HG02970 (cell line): ENCODE data around the gene FRAS1.
"Not testable (repeated sequence)": the region's sequence is repeated elsewhere in the genome, so short reads cannot be mapped to it uniquely, and the experiment has no call there.

Experiments
- ATAC-seq: cut with Tn5 transposase; IDR thresholded peaks from one replicate; pipeline ENCODE4 v1.9.1; 2021; ENCODE audit warnings: mild to moderate bottlenecking, moderate library complexity, moderate number of reproducible peaks; ENCODE audit not compliant: unreplicated experiment, low FRiP score

FRAS1 gene, protein sequence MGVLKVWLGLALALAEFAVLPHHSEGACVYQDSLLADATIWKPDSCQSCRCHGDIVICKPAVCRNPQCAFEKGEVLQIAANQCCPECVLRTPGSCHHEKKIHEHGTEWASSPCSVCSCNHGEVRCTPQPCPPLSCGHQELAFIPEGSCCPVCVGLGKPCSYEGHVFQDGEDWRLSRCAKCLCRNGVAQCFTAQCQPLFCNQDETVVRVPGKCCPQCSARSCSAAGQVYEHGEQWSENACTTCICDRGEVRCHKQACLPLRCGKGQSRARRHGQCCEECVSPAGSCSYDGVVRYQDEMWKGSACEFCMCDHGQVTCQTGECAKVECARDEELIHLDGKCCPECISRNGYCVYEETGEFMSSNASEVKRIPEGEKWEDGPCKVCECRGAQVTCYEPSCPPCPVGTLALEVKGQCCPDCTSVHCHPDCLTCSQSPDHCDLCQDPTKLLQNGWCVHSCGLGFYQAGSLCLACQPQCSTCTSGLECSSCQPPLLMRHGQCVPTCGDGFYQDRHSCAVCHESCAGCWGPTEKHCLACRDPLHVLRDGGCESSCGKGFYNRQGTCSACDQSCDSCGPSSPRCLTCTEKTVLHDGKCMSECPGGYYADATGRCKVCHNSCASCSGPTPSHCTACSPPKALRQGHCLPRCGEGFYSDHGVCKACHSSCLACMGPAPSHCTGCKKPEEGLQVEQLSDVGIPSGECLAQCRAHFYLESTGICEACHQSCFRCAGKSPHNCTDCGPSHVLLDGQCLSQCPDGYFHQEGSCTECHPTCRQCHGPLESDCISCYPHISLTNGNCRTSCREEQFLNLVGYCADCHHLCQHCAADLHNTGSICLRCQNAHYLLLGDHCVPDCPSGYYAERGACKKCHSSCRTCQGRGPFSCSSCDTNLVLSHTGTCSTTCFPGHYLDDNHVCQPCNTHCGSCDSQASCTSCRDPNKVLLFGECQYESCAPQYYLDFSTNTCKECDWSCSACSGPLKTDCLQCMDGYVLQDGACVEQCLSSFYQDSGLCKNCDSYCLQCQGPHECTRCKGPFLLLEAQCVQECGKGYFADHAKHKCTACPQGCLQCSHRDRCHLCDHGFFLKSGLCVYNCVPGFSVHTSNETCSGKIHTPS (N-terminal part only)

DNA sequence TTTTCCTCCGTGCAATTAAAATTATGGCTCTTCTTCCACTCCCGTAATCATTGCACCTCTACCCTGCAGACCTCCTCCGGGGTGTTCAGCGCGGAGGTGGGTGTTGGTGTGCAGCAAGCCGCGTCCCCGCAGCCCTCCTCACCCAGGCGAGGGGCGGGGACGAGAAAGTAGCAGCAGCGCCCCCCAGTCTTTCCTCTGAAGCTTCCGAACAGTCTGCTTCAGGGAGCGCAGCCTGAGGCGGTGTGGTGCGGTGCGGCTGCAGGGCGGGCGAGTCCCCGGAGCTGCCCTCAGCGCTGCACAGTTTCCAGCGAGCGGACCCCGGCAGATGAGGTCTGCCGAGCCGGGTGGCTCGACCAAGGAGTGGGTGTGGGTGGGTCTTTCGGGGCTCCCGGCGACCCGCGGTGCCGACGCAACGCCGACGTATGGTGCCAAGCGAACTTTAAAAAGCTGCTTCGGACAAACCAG, at the start of gene FRAS1:
Gene FRAS1, plus strand, starts transcription at position 189 of the 465 bp plus-strand sequence. CDS start 687 bp downstream, outside the sequence.
- ATAC-seq = no peak

DNA sequence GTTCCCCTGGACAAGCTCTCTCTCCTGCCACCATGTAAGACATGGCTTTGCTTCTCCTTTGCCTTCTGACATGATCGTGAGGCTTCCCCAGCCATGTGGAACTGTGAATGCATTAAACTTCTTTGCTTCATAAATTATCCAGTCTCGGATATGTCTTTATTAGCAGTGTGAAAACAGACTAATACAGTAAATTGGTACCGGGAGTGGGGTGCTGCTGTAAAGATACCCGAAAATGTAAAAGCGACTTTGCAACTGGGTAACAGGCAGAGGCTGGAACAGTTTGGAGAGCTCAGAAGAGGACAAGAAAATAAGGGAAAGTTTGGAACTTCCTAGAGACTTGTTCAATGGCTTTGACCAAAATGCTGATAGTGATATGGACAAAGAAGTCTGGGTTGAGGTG, 46.1 kb upstream of the FRAS1 start:
- not testable (repeated sequence) for ATAC-seq

DNA sequence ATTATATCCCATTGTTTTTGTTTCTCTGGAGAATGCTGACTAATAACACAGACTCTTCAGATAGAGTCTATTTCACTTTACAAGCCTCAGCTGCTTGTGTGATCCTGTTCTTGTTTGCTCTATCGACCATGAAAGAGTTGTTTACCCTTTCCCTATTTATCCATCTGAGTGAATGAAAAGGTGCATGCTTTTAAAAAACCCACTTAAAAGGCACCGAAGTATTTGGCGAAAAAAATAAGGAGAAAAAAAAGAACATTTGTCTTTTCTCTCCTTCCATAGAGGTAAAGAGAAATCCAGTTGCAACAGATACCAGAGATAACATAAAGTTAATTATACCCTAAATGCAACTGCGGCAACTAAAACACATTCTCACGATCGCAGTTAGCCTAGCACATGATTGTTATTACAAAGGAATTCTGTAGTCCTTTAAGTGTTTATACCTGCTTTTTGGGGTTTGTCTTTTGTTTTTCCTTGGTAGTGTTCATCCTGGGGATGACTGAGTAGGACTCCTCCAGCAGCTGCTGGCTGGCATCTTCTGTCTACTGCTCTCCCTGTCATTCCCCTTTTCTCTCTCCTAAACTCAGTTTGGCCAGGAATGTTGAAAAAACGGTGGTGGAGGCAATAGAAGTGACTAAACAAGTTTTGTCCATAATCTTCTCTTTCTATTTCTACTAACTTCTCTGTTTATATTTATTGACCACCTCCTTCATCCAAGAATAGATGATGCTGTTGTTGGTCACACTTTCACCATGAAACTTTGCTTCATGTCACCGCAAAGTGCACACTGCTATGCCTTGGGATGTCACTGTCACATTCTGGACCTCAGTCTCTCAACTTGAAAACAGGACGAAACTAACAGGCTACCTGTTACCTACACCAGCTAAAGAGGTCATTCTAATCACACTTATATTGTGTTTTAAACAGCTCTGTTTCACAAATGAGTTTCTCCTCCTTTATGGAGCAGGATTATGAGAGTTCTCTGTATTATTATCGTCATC, 41.9 kb upstream of the FRAS1 start:
- ATAC-seq = no peak

DNA sequence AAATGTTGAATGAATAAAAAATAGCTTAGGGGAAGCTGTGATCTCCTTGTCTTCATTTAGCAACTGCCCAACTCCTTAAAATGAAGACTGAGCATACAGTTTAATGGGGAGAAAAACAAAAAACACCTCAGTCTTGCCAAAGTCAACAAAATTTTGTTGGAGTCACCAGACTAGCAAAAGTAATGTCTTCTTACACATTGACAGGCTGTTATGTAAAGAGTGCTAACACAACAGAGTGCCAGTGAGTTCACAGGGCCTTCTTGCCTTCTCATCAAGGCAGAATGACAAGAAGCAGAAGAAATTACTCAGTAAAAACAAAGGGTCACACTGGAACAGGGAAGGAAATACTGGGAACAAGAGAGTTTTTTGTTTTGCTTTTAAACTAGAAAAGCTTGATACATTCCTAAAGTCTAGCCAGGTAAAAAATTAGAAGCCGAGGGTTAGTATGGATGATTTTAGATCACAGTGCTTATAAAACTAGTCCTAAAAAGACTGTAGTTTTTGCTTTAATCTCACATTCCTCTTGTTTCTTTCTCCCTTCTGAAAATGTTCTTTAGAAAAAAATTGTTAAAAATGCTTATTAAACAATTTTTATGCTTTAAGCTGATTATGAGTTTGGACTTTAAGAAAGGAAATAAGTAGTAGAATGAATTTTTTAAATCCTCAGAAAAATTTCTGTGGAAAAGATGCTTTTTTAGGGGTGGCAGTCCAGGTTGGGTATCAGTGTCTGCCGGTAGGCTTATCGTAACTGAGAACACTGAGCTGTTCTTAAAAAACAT, 38.7 kb upstream of the FRAS1 start:
- no peak for ATAC-seq

DNA sequence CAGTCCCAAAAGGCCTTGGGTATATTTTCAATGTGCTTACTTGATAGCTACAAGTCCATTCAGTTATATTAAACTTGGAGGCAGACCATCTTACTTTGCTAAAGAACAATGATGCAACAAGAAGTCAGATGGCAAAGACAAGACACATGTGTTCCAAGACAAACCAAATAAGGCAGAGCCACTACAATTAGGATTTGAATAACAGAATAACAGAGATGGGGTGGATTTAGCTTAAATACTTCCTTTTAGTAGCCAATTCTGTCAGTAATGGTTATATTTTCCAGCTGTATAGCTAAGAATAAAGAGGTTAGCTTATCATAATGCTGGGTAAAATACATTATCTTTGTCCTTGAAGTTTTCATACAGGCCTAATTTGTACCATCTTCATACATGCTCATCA, 37.7 kb upstream of the FRAS1 start:
- no peak for ATAC-seq

DNA sequence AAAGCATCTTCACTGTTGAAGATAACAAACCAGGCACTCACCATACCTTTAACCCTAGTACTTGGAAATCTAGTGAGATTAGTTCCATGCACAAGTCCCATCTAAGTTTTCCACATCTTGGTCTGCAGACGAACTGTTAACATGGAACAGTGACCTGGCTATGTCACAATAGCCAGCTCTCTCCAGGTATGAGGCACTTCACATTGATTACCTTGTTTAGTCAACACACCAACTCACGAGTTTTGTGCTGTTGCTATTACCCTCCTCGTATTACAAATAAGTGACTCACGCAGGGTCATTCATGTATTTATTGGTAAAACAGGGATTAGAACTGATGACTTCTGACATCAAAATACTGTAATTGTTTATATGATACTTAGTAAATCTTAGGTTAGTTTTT, 36.4 kb upstream of the FRAS1 start:
- ATAC-seq = no peak

DNA sequence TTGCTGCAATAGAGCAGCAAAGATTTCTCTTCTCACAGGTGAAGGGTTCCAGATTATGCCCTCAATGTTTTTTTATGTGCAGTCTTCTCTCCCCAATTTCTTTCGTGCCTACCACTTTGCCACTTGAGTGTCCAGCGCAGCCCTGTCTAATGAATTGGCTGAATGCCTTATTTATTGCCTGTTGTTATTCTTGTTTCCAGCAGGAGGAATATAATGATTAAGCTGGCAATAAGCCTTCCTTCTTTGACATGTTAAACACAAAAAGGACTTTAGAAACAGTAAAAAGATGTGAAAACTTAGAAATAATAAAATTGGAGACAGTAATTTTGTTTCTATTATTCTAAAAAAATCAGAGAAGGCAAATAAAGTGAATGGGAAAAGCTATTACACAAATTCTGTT, 34.6 kb upstream of the FRAS1 start:
- no peak for ATAC-seq

DNA sequence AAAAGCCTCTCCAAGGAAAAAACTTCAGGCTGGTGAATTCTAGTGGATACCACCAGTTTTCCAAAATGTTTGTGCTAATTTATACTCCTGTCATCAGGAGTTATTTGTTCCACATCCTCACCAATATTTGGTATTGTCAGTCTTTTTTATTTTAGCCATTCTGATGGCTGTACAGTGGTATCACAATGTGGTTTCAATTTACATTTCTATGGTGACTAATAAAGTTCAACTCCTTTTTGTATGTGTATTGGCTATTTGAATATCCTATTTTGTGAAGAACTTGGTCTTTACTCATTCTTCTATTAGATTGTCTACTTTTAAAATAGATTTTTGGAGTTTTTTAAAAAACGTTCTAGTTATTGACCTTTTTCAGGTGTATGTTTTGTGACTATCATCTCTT, 33.0 kb upstream of the FRAS1 start:
- no peak for ATAC-seq

DNA sequence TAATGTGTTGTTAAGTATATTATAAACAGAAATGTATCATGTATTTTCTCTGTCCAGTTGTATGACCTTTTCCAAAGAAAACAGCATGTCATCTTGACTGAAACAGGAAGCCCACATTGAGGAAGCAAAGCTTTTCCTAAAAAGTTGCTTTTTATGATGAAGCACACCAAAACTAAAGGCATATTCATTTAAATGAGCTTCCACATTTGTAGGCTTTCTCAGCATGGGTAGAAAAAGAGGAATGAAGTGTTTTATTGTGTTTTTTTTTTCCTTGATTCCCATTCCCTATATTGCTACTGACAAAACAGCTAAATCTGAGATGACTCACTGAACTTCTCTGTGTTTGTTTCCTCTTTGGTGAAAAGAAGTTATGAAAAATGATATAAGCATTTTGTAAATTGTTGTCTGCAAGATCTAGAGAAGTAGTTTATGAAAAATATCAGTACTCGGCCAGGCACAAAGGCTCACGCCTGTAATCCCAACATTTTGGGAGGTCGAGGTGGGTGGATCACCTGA, 32.5 kb upstream of the FRAS1 start:
- ATAC-seq = no peak

DNA sequence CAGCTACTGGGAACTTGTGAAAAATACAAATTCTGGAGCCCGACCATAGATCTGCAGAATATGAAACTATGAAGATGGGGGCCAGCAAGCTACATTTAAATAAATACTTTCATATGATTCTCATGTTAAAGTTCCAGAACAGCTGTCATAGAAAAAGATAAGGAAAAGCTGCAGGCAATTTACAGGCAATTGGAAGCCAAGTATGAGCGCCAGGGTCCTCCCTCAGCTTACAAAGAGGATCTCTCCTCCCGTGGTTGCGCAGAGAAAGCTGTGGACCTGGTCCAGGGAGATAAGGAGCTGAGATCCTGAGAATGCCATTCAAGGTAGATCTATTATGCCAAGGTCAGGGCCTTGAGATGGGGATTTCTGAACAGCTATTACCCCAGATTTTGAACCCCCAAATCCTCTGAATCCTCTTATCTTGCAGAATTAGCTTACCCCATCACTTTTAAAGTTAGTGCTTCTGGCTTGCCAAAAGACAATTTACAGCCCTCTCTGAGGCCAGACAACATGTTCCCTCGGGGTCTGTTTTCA, 25.6 kb upstream of the FRAS1 start:
- no peak for ATAC-seq

DNA sequence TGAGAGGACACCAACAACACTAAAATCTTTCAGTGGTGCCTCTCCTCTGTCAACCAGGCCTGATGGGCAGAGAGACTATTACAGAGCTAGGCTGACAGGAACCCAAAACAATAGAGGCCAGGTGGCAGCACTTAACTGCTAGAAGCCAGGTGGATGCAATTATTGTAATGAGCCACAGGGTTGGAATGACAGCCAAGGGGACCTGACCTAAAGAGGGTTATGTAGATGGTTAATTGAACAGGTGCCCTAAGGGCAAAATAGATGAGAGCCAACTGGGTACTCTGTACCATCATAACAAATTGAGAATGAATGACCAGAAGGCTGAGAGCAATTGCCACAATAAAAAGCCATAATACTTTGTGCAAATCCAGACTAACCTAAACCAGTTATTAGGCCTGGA, 24.7 kb upstream of the FRAS1 start:
- no peak for ATAC-seq

DNA sequence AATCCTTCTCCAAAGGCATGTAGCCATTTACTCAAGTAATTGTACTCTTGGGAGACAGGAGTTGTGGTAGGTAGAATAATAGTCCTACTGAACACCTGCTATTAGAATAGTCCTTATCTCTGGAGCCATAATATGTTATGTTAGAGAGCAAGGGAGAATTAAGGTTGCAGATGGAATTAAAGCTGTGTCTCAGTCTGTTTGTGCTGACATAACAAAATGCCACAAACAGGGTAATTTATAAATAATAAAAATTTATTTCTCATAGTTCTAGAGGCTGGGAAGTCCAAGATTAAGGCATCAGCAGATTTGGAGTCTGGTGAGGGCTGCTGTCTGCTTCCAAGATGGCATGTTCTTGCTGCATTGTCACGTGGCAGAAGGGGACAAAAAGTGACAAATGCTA, 24.2 kb upstream of the FRAS1 start:
- ATAC-seq = no peak

DNA sequence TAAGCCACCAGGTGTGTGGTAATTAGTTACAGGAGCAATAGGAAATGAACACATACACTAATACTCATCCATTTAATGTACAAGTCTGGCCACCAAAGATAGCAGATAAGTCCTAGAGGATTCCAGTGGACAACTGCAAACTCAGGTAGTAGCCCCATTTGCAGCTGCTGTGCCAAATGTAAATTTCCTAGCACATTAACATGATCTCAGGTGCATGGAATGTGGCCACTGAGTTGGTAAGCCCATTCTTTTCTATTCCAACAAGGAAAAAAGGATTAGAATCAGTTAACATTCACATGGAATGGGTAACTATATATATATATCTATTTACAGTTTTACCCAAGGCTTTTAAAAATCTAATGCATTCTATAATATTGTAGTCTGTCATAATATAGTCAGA, 23.3 kb upstream of the FRAS1 start:
- ATAC-seq = no peak

DNA sequence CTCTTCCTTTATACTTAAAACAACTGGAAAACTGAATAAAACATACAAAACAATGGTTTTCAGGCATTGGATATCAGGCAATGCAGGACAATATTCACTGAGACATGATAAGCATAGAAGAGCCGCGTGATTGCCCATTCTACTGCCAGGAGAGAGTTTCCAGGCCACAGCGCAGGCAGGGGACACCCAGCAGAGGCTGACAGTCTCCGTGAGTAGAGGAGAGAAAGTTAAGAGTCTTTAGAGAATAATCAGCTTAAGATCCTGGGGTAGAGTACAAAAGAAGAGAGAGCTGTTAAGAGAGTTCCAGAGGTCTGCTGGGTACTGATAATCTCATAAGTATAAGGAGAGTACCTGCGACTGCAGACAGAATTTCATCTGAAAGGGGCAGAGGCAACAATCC, 18.4 kb upstream of the FRAS1 start:
- ATAC-seq = no peak

DNA sequence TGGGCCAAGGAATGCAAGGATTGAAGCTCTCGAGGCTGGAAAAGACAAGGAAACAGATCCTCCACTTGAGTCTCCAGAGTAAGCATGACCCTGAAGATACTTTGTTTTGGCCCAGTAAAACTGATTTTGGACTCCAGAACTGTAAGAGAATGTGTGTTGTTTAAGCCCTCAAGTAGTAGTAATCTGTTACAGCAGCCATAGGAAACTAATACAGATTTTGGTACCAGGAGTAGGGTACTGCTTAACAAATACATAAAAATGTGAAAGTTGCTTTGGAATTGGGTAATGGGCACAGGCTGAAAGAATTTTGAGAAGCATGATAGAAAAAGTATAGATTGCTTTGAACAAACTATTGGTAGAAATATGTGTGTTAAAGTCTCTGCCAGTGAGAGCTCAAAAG, 17.4 kb upstream of the FRAS1 start:
- ATAC-seq = no peak

DNA sequence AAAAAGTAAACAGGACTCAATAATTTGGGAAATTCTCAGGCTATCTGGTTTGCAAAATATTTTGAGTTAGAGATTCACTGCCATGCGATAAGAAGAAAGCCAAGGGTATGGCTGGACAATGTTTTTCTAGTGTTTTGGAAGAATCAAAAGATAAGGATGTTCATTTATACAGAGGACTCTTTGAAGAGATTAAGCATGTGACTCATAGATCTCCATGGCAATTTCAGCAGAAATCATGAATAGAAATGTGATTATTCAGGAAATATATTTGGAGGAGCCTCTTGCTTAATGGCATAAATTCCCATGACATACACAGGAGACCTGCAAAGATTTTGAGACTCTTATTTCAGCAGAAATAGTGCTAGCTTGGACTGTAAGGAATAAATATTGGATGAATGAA, 16.7 kb upstream of the FRAS1 start:
- ATAC-seq = no peak

DNA sequence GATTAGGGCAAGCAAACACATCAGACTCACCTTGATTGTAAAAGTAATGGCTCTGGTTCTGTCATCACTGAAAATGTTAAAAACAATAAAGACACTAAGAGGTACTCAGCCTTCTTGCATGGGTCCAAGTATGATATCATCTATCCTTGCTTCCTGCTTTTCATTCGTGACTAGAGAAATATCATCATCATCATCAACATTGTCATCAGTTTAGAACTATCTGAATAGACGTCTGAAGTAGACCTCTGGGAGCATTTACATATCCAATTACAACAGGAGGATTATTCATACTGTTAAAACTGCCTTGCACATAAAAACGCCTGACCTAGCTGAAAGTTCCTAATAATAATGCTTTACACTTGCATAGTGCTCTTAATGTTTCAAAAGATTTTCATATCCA, 9.8 kb upstream of the FRAS1 start:
- ATAC-seq = no peak

DNA sequence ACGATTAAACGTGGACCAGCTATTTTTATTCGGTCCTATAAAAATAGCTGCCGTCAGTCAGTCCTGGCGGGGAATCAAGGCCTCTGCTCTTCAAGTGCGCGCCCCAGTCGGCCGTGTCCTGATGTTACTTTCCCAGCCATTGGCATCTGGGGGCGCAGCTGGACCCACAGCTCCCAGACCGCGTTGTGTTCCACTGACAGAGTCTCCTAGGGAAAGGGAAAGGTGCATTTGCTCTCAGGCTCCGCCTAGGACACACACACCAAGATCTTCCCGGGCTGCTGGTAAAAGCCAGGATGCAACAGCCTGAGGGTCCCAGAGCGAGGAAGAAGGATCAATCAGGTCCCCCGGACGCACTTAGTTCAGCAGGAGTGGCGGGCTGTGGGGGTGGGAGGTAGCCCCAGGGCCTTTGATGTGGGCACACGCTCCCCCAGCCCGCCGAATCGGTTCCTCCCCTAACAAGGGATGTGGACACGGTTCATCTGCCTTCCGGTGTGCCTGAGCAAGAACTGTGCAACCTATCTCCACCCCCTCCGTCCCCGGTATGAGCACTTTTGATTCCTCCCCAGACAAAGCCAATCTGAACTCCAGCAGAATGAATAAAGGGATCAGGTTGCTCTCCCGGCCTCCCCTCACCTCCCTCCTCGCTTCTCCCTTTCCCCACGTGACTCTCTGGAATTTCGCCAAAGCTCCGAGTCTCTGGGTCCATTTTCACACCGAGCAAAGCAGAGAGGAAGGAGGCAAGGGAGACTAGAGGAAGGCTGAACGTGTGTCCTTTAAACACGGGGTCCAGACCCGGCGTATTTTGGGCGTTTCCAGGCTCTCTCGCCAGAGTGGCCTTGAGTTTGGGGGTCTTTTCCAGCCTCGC, 626 bp upstream of the FRAS1 start:
- no peak for ATAC-seq
